ENCODE data around the gene HDAC5.

GRCh38 chr17:44120851-44121605 is 2.4 kb downstream of the HDAC5 start:
- TF ChIP-seq, protein P1, sequence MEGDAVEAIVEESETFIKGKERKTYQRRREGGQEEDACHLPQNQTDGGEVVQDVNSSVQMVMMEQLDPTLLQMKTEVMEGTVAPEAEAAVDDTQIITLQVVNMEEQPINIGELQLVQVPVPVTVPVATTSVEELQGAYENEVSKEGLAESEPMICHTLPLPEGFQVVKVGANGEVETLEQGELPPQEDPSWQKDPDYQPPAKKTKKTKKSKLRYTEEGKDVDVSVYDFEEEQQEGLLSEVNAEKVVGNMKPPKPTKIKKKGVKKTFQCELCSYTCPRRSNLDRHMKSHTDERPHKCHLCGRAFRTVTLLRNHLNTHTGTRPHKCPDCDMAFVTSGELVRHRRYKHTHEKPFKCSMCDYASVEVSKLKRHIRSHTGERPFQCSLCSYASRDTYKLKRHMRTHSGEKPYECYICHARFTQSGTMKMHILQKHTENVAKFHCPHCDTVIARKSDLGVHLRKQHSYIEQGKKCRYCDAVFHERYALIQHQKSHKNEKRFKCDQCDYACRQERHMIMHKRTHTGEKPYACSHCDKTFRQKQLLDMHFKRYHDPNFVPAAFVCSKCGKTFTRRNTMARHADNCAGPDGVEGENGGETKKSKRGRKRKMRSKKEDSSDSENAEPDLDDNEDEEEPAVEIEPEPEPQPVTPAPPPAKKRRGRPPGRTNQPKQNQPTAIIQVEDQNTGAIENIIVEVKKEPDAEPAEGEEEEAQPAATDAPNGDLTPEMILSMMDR (IDR thresholded peaks at IDR 0.05), result no peak
- TF ChIP-seq EP300 (IDR thresholded peaks at IDR 0.05), result no peak
- TF ChIP-seq POLR2A (IDR thresholded peaks at IDR 0.05), result no peak
